Femur (tissue), 1 donor: ENCODE results near the gene SP7.
"Not testable (repeated sequence)": the region's sequence is repeated elsewhere in the genome, so short reads cannot be mapped to it uniquely, and the experiment has no call there.

Experiments used
- DNase-seq: peaks from one replicate; pipeline ENCODE4 v3.0.0-alpha.2; 2017

The SP7 gene

DNA sequence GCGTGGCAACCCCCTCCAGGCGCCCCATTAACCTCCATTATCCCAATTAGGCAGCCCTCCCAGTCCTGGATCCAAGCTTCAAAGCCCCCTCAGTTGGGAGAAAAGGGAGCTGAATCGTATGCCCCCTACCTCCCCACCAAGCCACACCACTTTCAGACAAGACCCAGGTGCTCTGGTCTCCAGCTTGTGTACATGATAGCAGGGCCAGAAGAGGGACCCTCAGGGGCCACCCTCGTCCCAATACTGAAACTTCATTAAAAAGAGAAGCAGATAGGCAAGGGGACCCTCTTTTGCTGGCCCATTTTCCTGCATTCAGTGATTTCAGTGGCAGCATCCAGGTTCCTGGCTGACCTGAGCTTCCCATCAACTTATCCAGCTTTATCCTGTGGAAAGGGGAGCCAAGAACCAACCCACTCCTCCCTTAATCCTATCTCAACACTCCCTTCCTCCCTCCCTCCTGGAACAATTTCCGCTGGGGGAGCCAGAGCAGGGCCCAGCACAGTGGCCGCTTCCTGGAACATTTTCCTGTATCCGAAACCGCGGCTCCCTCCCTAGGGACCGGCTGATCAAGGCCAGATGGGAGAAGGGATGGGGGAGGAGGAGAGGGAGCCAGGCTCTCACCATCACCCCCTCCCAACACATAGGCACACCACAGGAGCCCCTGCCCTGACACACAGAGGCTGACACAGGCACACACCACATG lies 9.5 kb upstream of the SP7 start:
- peak; percentile 80 for DNase-seq

DNA sequence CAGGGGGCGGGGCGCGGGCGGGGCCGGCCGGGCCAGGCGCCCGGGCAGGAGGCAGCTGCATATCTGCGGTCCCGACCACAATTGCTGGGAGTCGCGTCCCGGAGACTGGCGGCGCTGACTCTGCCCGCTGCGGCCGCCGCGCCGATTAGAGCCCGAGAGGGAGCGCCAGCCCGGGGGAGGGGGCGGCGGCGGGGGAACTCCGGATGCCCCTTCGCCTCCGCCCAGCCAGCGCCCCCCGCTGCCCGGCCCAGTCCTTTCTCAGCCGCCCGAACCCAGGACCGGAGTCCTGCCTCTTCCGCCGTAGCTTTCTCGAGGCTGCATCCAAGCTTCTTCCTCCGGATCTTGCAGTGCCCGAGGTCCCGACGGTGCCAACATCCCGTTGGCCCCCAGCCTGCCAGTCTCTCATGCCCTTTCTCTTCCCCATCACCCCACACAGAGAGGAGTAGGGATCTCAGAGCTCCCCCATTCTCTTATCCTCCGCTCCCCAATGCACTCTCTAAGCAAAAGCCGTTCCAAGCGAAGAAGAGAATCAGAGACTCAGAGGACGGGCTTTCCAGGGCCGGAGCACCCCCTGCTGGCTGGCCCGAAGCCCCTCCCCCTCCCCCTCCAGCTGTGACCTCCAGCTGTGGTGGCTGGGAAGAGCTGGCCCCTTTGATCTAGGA lies 8.8 kb upstream of the SP7 start:
- DNase-seq, result peak; percentile 90

- DNase-seq, result no peak
Measured at GRCh38 chr12:53344487-53344823, 8.3 kb upstream of the SP7 start.

DNA sequence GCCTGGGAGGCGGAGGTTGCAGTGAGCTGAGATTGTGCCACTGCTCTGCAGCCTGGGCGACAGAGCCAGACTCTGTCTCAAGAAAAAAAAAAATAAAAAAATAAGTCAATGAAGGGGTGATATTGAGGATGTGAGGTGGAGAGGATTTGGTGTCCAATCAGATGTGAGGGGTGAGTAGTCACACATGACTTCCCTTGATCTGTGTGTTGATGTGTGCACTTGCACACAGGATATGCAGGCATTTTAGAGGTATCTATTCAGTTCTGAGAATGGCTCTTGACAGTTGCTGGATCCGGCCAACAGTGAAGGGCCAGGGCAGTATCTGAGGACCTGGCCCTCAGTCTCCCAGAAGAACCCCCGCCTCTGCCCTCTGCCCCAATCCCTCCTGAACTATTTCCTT lies 7.8 kb upstream of the SP7 start:
- no peak for DNase-seq

- DNase-seq, result no peak
Measured at GRCh38 chr12:53343449-53343848, 7.3 kb upstream of the SP7 start.

- DNase-seq, result no peak
Measured at GRCh38 chr12:53340398-53340797, 4.2 kb upstream of the SP7 start.

DNA sequence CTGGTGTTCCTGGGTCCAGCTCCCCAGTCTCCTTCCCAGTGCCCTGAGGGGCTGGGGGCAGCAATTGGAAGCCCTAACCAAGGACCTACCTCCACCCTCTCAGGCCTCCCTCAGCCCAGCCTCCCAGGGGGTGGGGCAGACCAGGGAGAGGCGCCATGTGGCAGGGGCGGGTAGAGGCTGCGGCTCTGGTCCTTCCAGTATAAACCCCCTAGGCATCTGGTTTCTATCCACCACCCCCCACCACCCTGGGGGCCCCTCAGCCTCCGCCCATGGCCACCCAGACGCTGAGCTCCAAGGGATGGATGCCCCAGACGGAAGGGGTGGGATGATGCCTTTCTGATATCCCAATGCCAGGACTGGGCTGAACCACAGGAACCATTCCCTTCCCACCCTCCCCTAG lies 2.8 kb upstream of the SP7 start:
- DNase-seq, result peak; percentile 64

DNA sequence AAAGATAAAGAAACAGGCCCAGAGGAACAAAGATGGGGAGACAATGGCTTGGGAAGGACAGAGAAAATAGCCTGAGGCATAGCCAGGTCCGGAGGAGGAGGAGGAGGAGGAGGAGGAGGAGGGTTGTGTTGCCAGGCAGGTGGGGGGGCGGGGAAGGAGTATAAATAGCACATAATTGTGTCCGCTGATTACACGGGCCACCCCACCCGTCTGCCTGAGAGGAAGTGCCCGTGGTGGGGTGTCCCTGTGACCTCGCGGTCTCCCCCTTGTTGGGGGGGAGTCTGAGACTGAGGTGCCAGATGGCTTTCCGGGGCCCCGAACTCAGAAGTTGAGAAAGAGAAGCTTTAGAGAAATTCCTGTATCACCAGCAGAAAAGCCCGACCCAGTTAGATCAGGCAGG lies 1.9 kb upstream of the SP7 start:
- no peak for DNase-seq

GRCh38 chr12:53334822-53335221 lies 1.3 kb downstream of the SP7 start:
- no peak for DNase-seq

DNA sequence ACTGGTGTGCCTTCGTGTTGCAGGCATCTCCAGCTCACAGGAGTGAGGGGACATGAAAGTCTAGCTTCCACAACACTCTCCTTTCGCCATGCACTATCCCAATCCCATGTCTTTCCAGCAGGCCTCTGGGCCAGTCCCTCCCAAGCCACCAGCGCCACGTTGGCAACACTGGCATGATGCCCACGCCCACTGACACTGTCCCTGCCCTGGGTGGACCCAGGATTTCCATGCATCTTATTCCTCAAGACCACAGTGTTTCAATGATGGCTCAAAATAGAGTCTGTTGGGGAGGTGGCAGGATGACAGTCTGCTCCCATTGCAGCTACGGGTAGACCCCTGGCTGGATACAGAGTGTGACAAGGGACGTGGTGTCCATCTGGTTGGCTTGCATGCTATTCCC lies 2.3 kb downstream of the SP7 start:
- DNase-seq, result peak; percentile 74

DNA sequence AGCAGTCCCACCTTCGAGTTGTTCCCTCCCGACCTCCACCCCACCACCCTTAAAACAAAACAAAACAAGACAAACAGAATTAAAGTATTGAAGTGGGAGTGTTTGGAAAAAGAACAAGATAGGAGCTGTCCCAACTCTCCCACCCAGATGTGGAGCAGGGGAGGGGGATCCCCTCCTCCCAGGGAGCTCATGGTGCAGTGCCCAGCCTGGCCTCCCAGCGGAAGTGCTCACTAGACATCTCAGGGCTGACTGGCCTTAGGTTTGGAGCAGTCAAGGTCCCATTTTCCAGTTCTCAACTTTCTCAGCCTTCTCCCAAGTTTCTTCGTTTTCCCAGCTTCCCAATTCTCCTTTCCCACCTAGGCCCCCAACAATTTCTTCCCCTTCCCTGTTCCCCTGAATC lies 2.9 kb downstream of the SP7 start:
- no peak for DNase-seq

DNA sequence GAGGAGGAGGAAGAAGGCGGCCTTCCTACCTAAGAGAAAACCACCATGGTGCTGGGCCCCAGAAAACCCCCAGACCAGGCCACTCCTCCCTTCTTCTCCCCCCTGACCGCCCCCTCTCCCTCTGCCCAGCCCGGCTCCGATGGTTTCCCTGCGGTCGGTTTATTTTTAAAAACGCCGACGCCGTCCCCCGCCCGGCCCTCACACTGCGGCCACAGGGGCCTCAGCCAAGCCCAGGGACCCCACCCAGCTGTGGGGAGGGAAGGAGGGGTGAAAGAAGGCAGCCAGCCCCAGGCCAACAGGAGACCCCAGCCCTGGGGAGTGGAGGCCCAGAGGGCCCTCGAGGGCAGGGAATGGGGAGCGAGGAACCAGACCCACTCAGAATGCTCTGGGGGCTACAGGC lies 3.4 kb downstream of the SP7 start:
- peak; percentile 54 for DNase-seq

- DNase-seq, result not testable (repeated sequence)
Measured at GRCh38 chr12:53332339-53332738, 3.8 kb downstream of the SP7 start.

DNA sequence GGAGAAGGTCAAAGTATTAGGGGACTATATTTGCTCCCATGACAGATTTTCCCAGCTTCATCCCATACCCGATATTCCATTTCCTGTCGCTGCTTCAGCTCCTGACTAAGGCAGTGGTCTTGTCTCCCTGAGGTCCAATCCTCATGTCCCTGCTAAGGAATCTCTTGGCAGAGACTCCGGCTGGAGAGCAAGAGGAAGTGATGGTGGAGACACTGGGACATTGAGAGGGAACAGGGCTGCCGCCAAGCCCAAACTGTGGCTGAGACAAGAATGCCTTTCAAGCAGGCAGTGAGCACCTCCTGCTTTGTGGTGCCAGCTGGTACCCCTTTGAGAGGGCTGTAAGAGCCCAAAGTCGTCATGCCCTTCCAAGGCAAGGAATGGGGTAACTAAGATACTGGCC lies 5.5 kb downstream of the SP7 start:
- DNase-seq, result no peak

GRCh38 chr12:53328043-53328435 lies 8.1 kb downstream of the SP7 start:
- DNase-seq, result no peak

GRCh38 chr12:53327435-53328042 lies 8.6 kb downstream of the SP7 start:
- DNase-seq, result no peak

DNA sequence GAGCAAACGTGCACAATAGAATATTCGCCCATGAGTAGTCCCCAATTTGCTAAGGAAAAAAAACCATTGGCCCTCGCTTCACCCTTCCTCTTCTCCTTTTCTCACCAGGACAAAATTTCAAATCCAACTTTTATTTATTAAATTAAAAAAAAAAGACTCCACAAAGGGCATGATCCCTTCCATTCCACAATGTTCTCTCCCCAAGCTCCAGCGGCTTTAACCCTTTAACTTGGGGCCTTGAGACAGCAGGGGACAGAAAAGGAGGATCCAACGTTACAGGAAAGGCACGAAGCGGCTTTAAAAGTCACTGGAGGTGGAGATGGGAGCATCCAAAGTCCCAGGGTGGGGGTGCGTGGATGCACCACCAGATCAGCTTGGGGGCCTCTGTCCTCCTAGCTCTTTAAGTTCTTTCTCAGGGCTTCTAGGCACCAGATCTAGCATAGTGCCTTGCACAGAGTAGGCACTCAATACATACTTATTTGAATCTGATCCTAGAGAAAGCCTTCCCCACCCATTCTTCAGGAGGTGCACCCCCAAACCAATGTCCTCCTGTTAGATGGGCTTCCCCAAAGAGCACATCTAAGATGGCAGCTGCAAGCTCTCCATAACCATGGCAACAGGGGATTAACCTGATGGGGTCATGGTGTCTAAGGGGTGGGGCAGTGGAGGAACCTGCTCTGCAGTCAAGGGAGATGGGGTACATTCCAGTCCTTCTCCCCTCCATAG lies 9.5 kb downstream of the SP7 start:
- DNase-seq, result no peak

- DNase-seq, result peak; percentile 80
Measured at GRCh38 chr12:53325511-53326061, 10.6 kb downstream of the SP7 start.

GRCh38 chr12:53324779-53325510 lies 11.2 kb downstream of the SP7 start:
- DNase-seq, result peak; percentile 96

- DNase-seq, result peak; percentile 51
Measured at GRCh38 chr12:53324113-53324778, 11.9 kb downstream of the SP7 start.

DNA sequence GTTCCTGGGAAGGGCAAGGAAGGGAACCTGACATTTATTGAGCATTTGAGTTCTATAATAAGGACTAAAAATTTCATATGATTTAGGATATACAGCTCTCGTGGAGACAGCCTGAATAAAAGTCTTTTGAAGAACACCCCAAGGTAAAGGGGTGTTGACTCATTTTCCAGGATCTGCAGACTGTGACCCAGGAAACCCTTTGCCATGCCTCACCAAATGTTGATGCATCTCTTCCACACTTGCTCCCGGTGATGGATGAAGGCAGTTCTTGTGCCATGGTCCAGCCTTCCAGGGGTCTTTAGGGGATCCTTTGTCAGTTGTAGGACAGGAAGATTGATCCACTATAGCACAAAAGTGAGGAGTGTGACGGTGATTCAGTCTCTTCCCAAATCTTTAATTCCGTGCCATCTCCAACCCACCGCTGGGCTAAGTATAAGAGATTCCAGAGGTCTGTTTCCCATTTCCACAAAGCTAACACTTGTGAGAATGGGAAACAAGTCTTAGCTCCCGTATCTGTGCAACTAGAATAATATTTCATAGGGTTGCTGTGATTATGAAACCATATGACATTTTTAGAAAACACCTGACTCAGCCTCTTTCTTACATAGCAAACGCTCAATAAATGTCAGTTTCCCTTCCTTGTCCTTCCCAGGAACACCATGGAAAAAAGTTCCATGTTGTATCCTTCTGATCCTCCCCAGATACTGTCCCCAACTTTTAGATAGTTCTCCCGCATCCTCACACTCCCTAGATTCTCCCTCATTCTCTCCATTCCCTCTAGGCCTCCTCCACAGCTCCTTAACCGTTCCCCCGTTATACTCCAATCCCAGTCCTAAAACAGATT lies 15.6 kb downstream of the SP7 start:
- DNase-seq, result no peak
